ENCODE data around the gene XAB2.

DNA sequence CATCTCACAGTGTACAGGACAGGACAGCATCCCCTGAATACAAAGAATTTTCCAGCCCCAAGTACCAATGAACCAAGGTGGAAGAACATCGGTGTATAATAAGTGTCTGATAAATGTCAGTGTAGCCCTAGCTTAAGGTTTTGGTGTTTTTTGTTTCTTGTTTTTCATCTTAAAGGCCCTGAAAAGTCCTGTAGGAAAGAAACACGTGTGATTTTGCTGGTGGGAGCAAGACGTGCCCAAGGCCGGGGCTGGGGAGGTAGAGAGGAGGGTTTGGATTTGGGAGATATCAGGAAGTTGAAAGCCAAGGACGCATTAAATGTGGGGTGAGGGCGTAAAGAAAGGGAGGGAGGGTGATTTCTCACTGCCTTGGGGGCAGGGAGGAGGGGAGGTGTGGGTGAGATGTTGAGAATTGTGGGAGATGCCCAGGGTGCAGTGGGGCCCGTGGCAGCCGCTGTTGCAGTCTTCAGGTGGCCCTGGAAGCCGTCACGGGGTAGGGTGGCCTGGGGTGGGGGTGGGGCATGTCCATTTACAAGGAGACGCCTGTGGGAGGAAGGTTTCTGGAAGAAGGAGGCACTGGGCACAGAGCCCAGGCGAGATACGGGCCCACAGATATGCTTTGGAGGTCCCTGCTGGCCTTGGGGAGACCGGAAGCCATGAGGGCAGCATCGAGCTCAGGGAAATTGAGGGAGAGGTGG, 27.0 kb downstream of the XAB2 start:
- TF ChIP-seq EZH2 (IDR thresholded peaks at IDR 0.05; ENCODE audit: insufficient read depth, poor library complexity, severe bottlenecking) = no peak
- TF ChIP-seq EZH2phosphoT487 (IDR thresholded peaks at IDR 0.05; ENCODE audit: insufficient read depth, low read depth) = no peak
